Karpas-422 (cell line): ENCODE results near the gene DNAJC6. TPM values are rescaled to one million over a fixed set of nuclear protein-coding genes. Genes with fewer than 3 reads are reported as not detected.

Source experiments
- DNase-seq: peaks from one replicate; pipeline ENCODE4 v3.0.0-alpha.2; 2015
- H2AFZ ChIP-seq: fragments of 200-600 bp; sonication (generic); 2 replicates; pipeline ENCODE4 v1.6.1; 2014; ENCODE audit warnings: antibody characterized with exemption, low read length, mixed read lengths
- H3K27ac ChIP-seq: fragments of 200-600 bp; sonication (generic); 2 replicates; pipeline ENCODE4 v1.5.1; 2014; ENCODE audit warnings: mild to moderate bottlenecking, low read length, moderate library complexity
- H3K27me3 ChIP-seq: fragments of 200-600 bp; sonication (generic); 2 replicates; pipeline ENCODE4 v1.6.1; 2014; ENCODE audit warnings: low read length, mixed read lengths
- H3K36me3 ChIP-seq: fragments of 200-600 bp; sonication (generic); 2 replicates; pipeline ENCODE4 v1.6.1; 2014; ENCODE audit warnings: low read length, mixed read lengths; ENCODE audit not compliant: insufficient read depth
- H3K4me1 ChIP-seq: fragments of 200-600 bp; sonication (generic); 2 replicates; pipeline ENCODE4 v1.6.1; 2014; ENCODE audit warnings: mild to moderate bottlenecking, low read length, mixed read lengths
- H3K4me2 ChIP-seq: fragments of 200-600 bp; sonication (generic); 2 replicates; pipeline ENCODE4 v1.6.1; 2014; ENCODE audit warnings: low read length, low read depth, mild to moderate bottlenecking; ENCODE audit not compliant: poor library complexity, severe bottlenecking
- H3K4me3 ChIP-seq: fragments of 200-600 bp; sonication (generic); 2 replicates; pipeline ENCODE4 v1.5.1; 2014; ENCODE audit warnings: mild to moderate bottlenecking, antibody characterized with exemption, low read length, mixed read lengths
- H3K79me2 ChIP-seq: fragments of 200-600 bp; sonication (generic); 2 replicates; pipeline ENCODE4 v1.6.1; 2014; ENCODE audit warnings: mild to moderate bottlenecking, low read length, mixed read lengths
- H3K9ac ChIP-seq: fragments of 200-600 bp; sonication (generic); 2 replicates; pipeline ENCODE4 v1.6.0; 2014; ENCODE audit warnings: low read length
- H3K9me2 ChIP-seq: fragments of 200-600 bp; sonication (generic), shearing (Covaris generic); replicated peaks from 2 replicates; pipeline ENCODE4 v1.6.0; 2014; ENCODE audit warnings: mild to moderate bottlenecking, low read length, moderate library complexity; ENCODE audit not compliant: insufficient read depth
- H3K9me3 ChIP-seq: fragments of 300-700, 200-600 bp; sonication (generic); 2 replicates; pipeline ENCODE4 v1.6.1; 2014; ENCODE audit warnings: low read length, mixed read lengths
- H4K20me1 ChIP-seq: fragments of 200-600 bp; sonication (generic); 2 replicates; pipeline ENCODE4 v1.6.1; 2014; ENCODE audit warnings: mild to moderate bottlenecking, antibody characterized with exemption, low read length, low read depth; ENCODE audit not compliant: insufficient read depth
- total RNA-seq: library from RNA; depleted of rRNA; stranded (reverse); fragments of >200 nt; shearing (Covaris generic); gene quantifications from 2 replicates; pipeline ENCODE4 v1.2.3, GENCODE V29; 2014; ENCODE audit warnings: low replicate concordance

DNAJC6 gene
- total RNA-seq, 1 experiment from 2014 or later, result 0.37 TPM

DNA sequence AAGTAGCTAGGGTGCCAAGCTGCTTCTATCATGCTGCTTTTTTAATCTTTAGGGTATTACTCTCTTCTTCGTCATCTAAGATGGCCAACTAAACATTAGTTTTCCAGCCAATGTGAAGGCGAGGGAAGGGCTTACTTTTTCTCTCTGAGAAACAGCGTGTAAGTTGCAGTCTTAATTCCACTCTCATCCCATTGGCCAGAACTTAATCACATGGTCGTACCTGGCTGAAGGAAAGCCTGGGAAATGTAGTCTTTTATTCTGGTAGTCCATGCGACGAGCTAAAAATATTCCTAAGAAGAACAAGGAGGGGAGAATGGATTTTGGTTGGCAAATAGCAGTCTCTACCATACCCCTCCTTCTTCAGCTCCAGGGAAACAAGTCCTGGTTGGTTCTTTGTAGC lies 21.5 kb downstream of the DNAJC6 start:
- no peaks in the 10 kb centered on the region; the same call in 1 of the 2 replicates for H3K4me1 ChIP-seq
- no peaks in the 10 kb centered on the region for H4K20me1 ChIP-seq
- H3K79me2 ChIP-seq, result no peaks in the 10 kb centered on the region

GRCh38 chr1:65332821-65333220 lies 23.5 kb downstream of the DNAJC6 start:
- Histone ChIP-seq H3K4me3 (no peak overlapping the region), H3K4me2 (no peak overlapping the region), H3K4me1 (no peaks in the 10 kb centered on the region; the same call in 1 of the 2 replicates), H3K27ac (no peak overlapping the region), H3K9me3 (no peaks in the 10 kb centered on the region), H3K79me2 (no peaks in the 10 kb centered on the region), H3K9ac (no peak overlapping the region), H3K27me3 (no peaks in the 10 kb centered on the region), H3K36me3 (no peaks in the 10 kb centered on the region), H3K9me2 (no peaks in the 10 kb centered on the region), H2AFZ (no peak overlapping the region), H4K20me1 (no peaks in the 10 kb centered on the region)
- DNase-seq, result no peak

More for the DNA sequence above, 21.5 kb downstream of the DNAJC6 start:
- Histone ChIP-seq H3K27me3 (no peaks in the 10 kb centered on the region), H3K9me2 (no peaks in the 10 kb centered on the region), H2AFZ (no peak overlapping the region), H3K9me3 (no peaks in the 10 kb centered on the region), H3K9ac (no peak overlapping the region), H3K4me3 (no peak overlapping the region), H3K27ac (no peak overlapping the region), H3K36me3 (no peaks in the 10 kb centered on the region), H3K4me2 (no peak overlapping the region)
- no peak for DNase-seq

GRCh38 chr1:65334081-65334480 lies 24.7 kb downstream of the DNAJC6 start:
- H3K36me3 ChIP-seq, result no peaks in the 10 kb centered on the region
- no peaks in the 10 kb centered on the region for H3K27me3 ChIP-seq
- H4K20me1 ChIP-seq, result no peaks in the 10 kb centered on the region
- no peaks in the 10 kb centered on the region for H3K9me2 ChIP-seq
- no peaks in the 10 kb centered on the region for H3K9me3 ChIP-seq
- no peaks in the 10 kb centered on the region for H3K4me1 ChIP-seq
- H3K4me2 ChIP-seq, result no peak overlapping the region
- no peak overlapping the region for H3K4me3 ChIP-seq
- H2AFZ ChIP-seq, result no peak overlapping the region
- no peak overlapping the region for H3K9ac ChIP-seq
- no peak overlapping the region for H3K27ac ChIP-seq
- DNase-seq, result no peak
- H3K79me2 ChIP-seq, result no peaks in the 10 kb centered on the region

DNA sequence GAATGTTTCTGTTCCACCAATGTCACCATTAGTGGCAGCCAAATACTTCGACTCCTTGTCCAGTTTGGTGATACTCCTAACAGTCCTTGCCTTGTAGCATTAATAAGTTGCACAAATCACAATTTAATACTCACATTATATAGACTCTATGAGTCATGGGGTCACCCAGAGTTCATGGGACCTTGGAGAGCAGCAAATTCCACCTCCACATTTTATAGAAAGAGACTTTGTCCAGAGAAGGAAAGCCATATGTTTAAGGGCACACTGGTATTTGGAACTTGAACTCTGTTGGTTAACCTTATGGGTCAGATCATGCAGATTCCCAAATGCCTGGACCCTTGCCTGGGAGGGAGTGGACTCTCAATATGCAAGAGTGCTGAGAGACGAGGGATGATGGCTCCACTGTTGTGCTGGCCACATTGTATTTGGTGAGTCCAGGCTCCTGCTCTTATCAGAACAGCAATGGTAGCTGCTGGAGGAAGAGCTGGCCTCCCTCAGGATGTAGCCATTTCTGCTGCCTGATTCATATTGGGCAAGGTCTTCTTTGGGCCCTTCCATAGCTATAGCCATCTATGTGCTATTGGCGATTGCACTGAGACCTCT lies 30.6 kb downstream of the DNAJC6 start:
- no peaks in the 10 kb centered on the region for H3K4me1 ChIP-seq
- H3K4me2 ChIP-seq, result no peak overlapping the region
- no peaks in the 10 kb centered on the region for H4K20me1 ChIP-seq
- no peak overlapping the region for H2AFZ ChIP-seq
- H3K9me3 ChIP-seq, result no peaks in the 10 kb centered on the region
- no peaks in the 10 kb centered on the region for H3K79me2 ChIP-seq
- DNase-seq, result no peak
- no peak overlapping the region for H3K27ac ChIP-seq
- no peaks in the 10 kb centered on the region for H3K36me3 ChIP-seq
- no peaks in the 10 kb centered on the region for H3K27me3 ChIP-seq
- no peak overlapping the region for H3K4me3 ChIP-seq
- H3K9me2 ChIP-seq, result no peaks in the 10 kb centered on the region
- H3K9ac ChIP-seq, result no peak overlapping the region

GRCh38 chr1:65341381-65341780 lies 32.0 kb downstream of the DNAJC6 start:
- Histone ChIP-seq H3K9me3 (no peaks in the 10 kb centered on the region), H3K4me3 (no peak overlapping the region), H3K4me2 (no peak overlapping the region), H3K27ac (no peak overlapping the region), H3K36me3 (no peaks in the 10 kb centered on the region), H3K9ac (no peak overlapping the region), H3K27me3 (no peaks in the 10 kb centered on the region), H3K9me2 (no peaks in the 10 kb centered on the region), H4K20me1 (no peaks in the 10 kb centered on the region), H3K79me2 (no peaks in the 10 kb centered on the region), H3K4me1 (no peaks in the 10 kb centered on the region), H2AFZ (no peak overlapping the region)
- no peak for DNase-seq

DNA sequence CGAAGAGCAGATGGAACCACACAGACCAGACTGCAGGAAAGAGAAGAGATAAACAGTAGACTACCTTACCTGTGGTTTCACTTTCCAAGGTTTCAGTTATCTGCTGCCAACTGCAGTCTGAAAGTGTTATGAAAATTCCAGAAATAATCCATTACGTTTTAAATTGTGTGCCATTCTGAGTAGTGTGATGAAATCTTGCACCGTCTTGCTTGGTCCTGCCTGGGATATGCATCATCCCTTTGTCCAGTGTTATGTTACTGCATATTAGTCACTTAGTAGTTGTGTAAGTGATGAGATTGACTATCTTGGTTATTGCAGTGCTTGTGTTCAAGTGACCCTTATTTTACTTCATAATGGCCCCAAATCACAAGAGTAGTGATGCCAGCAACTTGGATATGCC lies 33.9 kb downstream of the DNAJC6 start:
- DNase-seq, result no peak
- no peaks in the 10 kb centered on the region for H3K79me2 ChIP-seq
- H2AFZ ChIP-seq, result no peak overlapping the region
- H3K9me3 ChIP-seq, result no peaks in the 10 kb centered on the region
- H3K36me3 ChIP-seq, result no peaks in the 10 kb centered on the region
- H3K9me2 ChIP-seq, result no peaks in the 10 kb centered on the region
- H4K20me1 ChIP-seq, result no peaks in the 10 kb centered on the region
- H3K4me2 ChIP-seq, result no peak overlapping the region
- H3K27ac ChIP-seq, result no peak overlapping the region
- H3K9ac ChIP-seq, result no peak overlapping the region
- no peaks in the 10 kb centered on the region for H3K27me3 ChIP-seq
- no peaks in the 10 kb centered on the region for H3K4me1 ChIP-seq
- H3K4me3 ChIP-seq, result no peak overlapping the region

GRCh38 chr1:65344171-65344814 lies 35.0 kb downstream of the DNAJC6 start:
- no peaks in the 10 kb centered on the region for H3K4me1 ChIP-seq
- H3K9me2 ChIP-seq, result no peaks in the 10 kb centered on the region
- no peak overlapping the region for H3K27ac ChIP-seq
- H2AFZ ChIP-seq, result no peak overlapping the region
- no peak overlapping the region for H3K4me3 ChIP-seq
- no peaks in the 10 kb centered on the region for H3K27me3 ChIP-seq
- H3K36me3 ChIP-seq, result no peaks in the 10 kb centered on the region
- no peak overlapping the region for H3K9ac ChIP-seq
- H3K79me2 ChIP-seq, result no peaks in the 10 kb centered on the region
- H4K20me1 ChIP-seq, result no peaks in the 10 kb centered on the region
- no peak for DNase-seq
- H3K4me2 ChIP-seq, result no peak overlapping the region
- no peaks in the 10 kb centered on the region for H3K9me3 ChIP-seq

- Histone ChIP-seq H3K27ac (no peak overlapping the region), H3K4me3 (no peak overlapping the region), H3K4me1 (no peaks in the 10 kb centered on the region), H3K9me3 (no peaks in the 10 kb centered on the region), H3K27me3 (no peaks in the 10 kb centered on the region), H4K20me1 (no peaks in the 10 kb centered on the region), H3K9ac (no peak overlapping the region), H3K36me3 (no peaks in the 10 kb centered on the region), H3K9me2 (no peaks in the 10 kb centered on the region), H3K4me2 (no peak overlapping the region), H3K79me2 (no peaks in the 10 kb centered on the region), H2AFZ (no peak overlapping the region)
- DNase-seq, result no peak
Measured at GRCh38 chr1:65346190-65346589, 36.8 kb downstream of the DNAJC6 start.
